Cardiac muscle cell (in vitro differentiated cells and primary cell): ENCODE measurements around the gene KLHL3. TPM values are rescaled to one million over a fixed set of nuclear protein-coding genes. Genes with fewer than 3 reads are reported as not detected.

Source experiments
- DNase-seq, 2 donors: peaks; one replicate each; pipeline versions ENCODE4 v3.0.0 to v3.0.0-alpha.2; 2010 to 2017; ENCODE audit warnings: low read depth in 1 of 2, low spot score in 1 of 2
- H3K27ac ChIP-seq: fragments of 200-600 bp; sonication (generic); 2 replicates; pipeline ENCODE4 v1.5.1; 2016
- H3K27me3 ChIP-seq: fragments of 200-600 bp; sonication (generic); 2 replicates; pipeline ENCODE4 v1.6.0; 2016; ENCODE audit warnings: control low read depth
- H3K36me3 ChIP-seq: fragments of 200-600 bp; sonication (generic); 2 replicates; pipeline ENCODE4 v1.5.1; 2016; ENCODE audit warnings: control low read depth
- H3K4me1 ChIP-seq: fragments of 200-600 bp; sonication (generic); 2 replicates; pipeline ENCODE4 v1.8.1; 2017; ENCODE audit warnings: low read depth, mild to moderate bottlenecking, mixed run types
- H3K4me3 ChIP-seq: fragments of 200-600 bp; sonication (generic); 2 replicates; pipeline ENCODE4 v1.5.1; 2016; ENCODE audit warnings: mild to moderate bottlenecking
- H3K9me3 ChIP-seq: fragments of 200-600 bp; sonication (generic); 2 replicates; pipeline ENCODE4 v1.5.1; 2017; ENCODE audit warnings: low read depth, mild to moderate bottlenecking, control low read depth
- CTCF ChIP-seq: IDR thresholded peaks from 2 replicates; pipeline ENCODE4 v1.5.1; 2012; ENCODE audit warnings: low read depth, mild to moderate bottlenecking, low read length
- polyA plus RNA-seq: library from polyadenylated mRNA; unstranded; fragments of >200 nt; fragmentation: Nextera tagmentation; extraction: Ambion mirVana; gene quantifications from 2 replicates; pipeline ENCODE4 v1.2.1, GENCODE V29; 2016
- total RNA-seq: library from RNA; depleted of rRNA; stranded (reverse); fragments of >200 nt; gene quantifications from 2 replicates; pipeline ENCODE4 v1.2.3, GENCODE V29; 2016

KLHL3 gene
- total and polyA plus RNA-seq, 2 experiments from 2014 or later = 11.4 to 16.8 TPM

- DNase-seq = peak in 1 of 2 donors; percentile 83
- Histone ChIP-seq H3K36me3 (no peaks in the 10 kb centered on the region), H3K27ac (no peak overlapping the region), H3K4me1 (peaks cover 7% of the 10 kb centered on the region), H3K4me3 (no peak overlapping the region), H3K27me3 (no peaks in the 10 kb centered on the region), H3K9me3 (no peaks in the 10 kb centered on the region)
- TF ChIP-seq CTCF = no peak
Measured at GRCh38 chr5:137636830-137637714, 98.8 kb downstream of the KLHL3 start.

GRCh38 chr5:137636099-137636498 is 99.8 kb downstream of the KLHL3 start:
- no peak for DNase-seq
- Histone ChIP-seq H3K9me3 (no peaks in the 10 kb centered on the region), H3K27ac (no peak overlapping the region), H3K4me1 (peaks cover 12% of the 10 kb centered on the region), H3K27me3 (no peaks in the 10 kb centered on the region), H3K36me3 (no peaks in the 10 kb centered on the region), H3K4me3 (no peak overlapping the region)
- no peak for TF ChIP-seq CTCF

- no peak for DNase-seq
- no peaks in the 10 kb centered on the region for H3K9me3 ChIP-seq
- no peaks in the 10 kb centered on the region for H3K36me3 ChIP-seq
- H3K4me1 ChIP-seq = peaks cover 18% of the 10 kb centered on the region
- H3K27me3 ChIP-seq = no peaks in the 10 kb centered on the region
- TF ChIP-seq CTCF = no peak
- no peak overlapping the region for H3K4me3 ChIP-seq
- H3K27ac ChIP-seq = peak overlapping the region; percentile 21
Measured at GRCh38 chr5:137635521-137635921, 100.4 kb downstream of the KLHL3 start.

GRCh38 chr5:137633896-137634295 is 102.0 kb downstream of the KLHL3 start:
- peaks cover 27% of the 10 kb centered on the region for H3K4me1 ChIP-seq
- no peak overlapping the region for H3K4me3 ChIP-seq
- no peak overlapping the region for H3K27ac ChIP-seq
- no peak for TF ChIP-seq CTCF
- H3K36me3 ChIP-seq = no peaks in the 10 kb centered on the region
- H3K27me3 ChIP-seq = no peaks in the 10 kb centered on the region
- H3K9me3 ChIP-seq = no peaks in the 10 kb centered on the region
- no peak for DNase-seq

- no peak overlapping the region for H3K27ac ChIP-seq
- no peak for DNase-seq
- no peaks in the 10 kb centered on the region for H3K27me3 ChIP-seq
- no peak overlapping the region for H3K4me3 ChIP-seq
- H3K36me3 ChIP-seq = no peaks in the 10 kb centered on the region
- no peak for TF ChIP-seq CTCF
- H3K9me3 ChIP-seq = no peaks in the 10 kb centered on the region
- H3K4me1 ChIP-seq = peaks cover 27% of the 10 kb centered on the region
Measured at GRCh38 chr5:137632716-137633115, 103.2 kb downstream of the KLHL3 start.
